ENCODE measurements around the gene B3GALNT1.

The B3GALNT1 gene, protein sequence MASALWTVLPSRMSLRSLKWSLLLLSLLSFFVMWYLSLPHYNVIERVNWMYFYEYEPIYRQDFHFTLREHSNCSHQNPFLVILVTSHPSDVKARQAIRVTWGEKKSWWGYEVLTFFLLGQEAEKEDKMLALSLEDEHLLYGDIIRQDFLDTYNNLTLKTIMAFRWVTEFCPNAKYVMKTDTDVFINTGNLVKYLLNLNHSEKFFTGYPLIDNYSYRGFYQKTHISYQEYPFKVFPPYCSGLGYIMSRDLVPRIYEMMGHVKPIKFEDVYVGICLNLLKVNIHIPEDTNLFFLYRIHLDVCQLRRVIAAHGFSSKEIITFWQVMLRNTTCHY

DNA sequence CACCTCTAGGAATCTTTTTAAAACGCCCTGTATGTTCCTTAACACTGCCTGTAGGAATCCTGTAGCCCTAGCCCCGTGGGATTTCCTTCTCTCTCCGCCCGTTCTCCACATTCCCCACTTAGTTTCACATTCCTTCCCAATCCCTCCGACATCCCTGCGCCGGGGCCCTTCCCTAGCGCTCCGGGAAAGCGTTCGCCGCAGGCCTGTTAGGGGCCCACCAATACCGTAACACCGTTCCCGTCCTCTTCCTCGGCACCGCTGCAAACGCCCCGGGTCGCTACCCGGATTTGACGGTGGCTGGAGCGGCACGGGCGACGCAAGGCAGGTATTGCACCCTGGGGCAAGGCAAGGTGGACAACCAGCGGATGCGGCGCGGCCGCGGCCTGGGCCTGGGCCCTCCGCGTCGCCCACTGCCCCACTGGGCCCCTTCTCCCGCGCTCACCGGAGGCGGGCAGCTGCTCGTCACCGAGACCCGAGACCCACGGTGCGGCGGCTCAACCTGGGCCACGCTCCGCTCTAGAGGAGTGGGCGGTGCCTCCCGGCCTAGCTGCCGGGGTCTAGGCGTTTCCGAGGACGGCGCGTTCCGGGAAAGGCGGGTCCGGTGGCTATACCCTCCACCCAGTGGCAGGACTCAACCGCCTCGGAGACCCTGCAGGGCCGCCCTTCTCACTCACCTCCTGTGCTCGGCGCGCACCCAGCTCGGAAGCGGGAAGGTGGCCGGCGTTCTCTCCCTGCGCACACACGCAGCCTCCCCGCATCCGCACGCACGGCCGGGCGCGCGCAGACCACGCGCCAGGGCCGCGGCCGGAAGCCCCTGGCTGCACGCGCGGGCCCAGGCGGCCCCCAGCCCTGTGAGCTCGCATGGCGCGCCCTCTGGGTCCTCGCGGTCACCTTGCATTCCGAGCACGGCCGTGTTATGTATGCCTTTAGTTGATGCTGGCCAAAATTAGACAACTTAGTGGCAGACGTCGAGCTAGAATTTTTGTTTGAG, at the start of gene B3GALNT1:
Gene B3GALNT1, minus strand, starts transcription at position 789 of the 991 bp plus-strand sequence. CDS start 18,595 bp downstream, outside the sequence.
- no peak for TF ChIP-seq Cebpa-rat (IDR thresholded peaks at IDR 0.05)
- H3K4me2 ChIP-seq: peak within 1 kb of the TSS; percentile 80 to 95 (median 87)
- H3K4me3 ChIP-seq: peak within 1 kb of the TSS; percentile 55 to 73 (median 62)
- H3K36me3 ChIP-seq: no peaks in the 10 kb centered on the region
- H3K4me1 ChIP-seq: peaks cover 11 to 49% (median 22%) of the 10 kb centered on the region in 10 experiments; a peak in 18 of 20 replicates
- H3K27me3 ChIP-seq: peaks cover 23 to 40% (median 31%) of the 10 kb centered on the region in 11 experiments
- peak within 1 kb of the TSS in 9 of 11 experiments; percentile 38 to 77 (median 53); a peak in 17 of 22 replicates for H3K27ac ChIP-seq
- H3K9me3 ChIP-seq (replicated peaks in 1 of 11): peaks cover 0 to 17% (median 15%) of the 10 kb centered on the region in 11 experiments; a peak in 13 of 22 replicates
- H4K20me1 ChIP-seq: no peaks in the 10 kb centered on the region
- H3K9ac ChIP-seq: peak within 1 kb of the TSS; percentile 52 to 79 (median 70); a peak in 21 of 22 replicates

GRCh38 chr3:161153480-161153879, 48.3 kb upstream of the B3GALNT1 start:
- no peak for TF ChIP-seq Cebpa-rat (IDR thresholded peaks at IDR 0.05)
- no peak overlapping the region for H3K4me3 ChIP-seq
- H3K9me3 ChIP-seq (replicated peaks in 1 of 11): no peaks in the 10 kb centered on the region
- peaks cover 0 to 4% (median 0%) of the 10 kb centered on the region in 10 experiments; a peak in 1 of 20 replicates for H3K4me1 ChIP-seq
- no peak overlapping the region for H3K27ac ChIP-seq
- H3K27me3 ChIP-seq: no peaks in the 10 kb centered on the region
- no peak overlapping the region for H3K4me2 ChIP-seq
- H3K9ac ChIP-seq: no peak overlapping the region
- no peaks in the 10 kb centered on the region for H4K20me1 ChIP-seq
- H3K36me3 ChIP-seq: no peaks in the 10 kb centered on the region

DNA sequence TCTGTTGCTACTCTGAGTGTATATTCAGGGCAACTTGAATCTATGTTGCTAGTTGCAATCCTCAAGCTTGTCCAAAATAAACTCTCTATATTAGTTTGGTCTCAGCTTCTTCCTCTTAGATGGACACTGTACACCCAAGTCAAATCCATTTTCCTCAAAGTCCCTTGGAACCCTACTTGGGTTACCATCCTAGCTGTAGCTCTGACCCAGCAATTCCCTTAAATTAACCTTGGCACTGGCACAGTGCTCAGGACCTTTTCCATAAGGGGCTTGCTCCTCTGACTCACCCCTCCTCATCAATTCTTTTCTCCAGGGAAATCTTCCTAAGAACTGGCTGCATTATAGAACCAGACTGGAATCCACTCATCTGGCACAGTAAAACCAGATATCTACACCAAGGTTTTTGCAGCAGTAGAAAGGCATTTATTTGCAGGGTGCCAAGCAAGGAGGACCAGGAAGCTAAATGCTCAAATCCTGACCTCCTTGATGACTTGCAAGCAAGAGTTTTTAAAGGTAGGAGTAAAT, 44.9 kb upstream of the B3GALNT1 start:
- Histone ChIP-seq H3K4me3 (no peak overlapping the region), H3K27me3 (no peaks in the 10 kb centered on the region), H4K20me1 (no peaks in the 10 kb centered on the region), H3K9me3 (replicated peaks in 1 of 11) (no peaks in the 10 kb centered on the region), H3K4me2 (no peak overlapping the region), H3K27ac (no peak overlapping the region), H3K36me3 (no peaks in the 10 kb centered on the region), H3K4me1 (peaks cover 0 to 4% (median 0%) of the 10 kb centered on the region in 10 experiments; a peak in 1 of 20 replicates), H3K9ac (no peak overlapping the region)
- TF ChIP-seq Cebpa-rat (IDR thresholded peaks at IDR 0.05): no peak

- Histone ChIP-seq H3K27ac (no peak overlapping the region), H3K9ac (no peak overlapping the region), H3K27me3 (no peaks in the 10 kb centered on the region), H3K4me3 (no peak overlapping the region), H3K4me1 (peaks cover 0 to 4% (median 0%) of the 10 kb centered on the region in 10 experiments; a peak in 1 of 20 replicates), H3K36me3 (no peaks in the 10 kb centered on the region), H4K20me1 (no peaks in the 10 kb centered on the region), H3K4me2 (no peak overlapping the region), H3K9me3 (replicated peaks in 1 of 11) (peaks cover 0 to 3% (median 0%) of the 10 kb centered on the region in 11 experiments; a peak in 1 of 22 replicates)
- no peak for TF ChIP-seq Cebpa-rat (IDR thresholded peaks at IDR 0.05)
Measured at GRCh38 chr3:161149529-161149928, 44.4 kb upstream of the B3GALNT1 start.

- no peak overlapping the region for H3K4me2 ChIP-seq
- H4K20me1 ChIP-seq: no peaks in the 10 kb centered on the region
- no peak overlapping the region for H3K9ac ChIP-seq
- H3K27ac ChIP-seq: no peak overlapping the region
- no peaks in the 10 kb centered on the region for H3K27me3 ChIP-seq
- H3K4me1 ChIP-seq: peaks cover 0 to 4% (median 0%) of the 10 kb centered on the region in 10 experiments; a peak in 1 of 20 replicates
- no peak for TF ChIP-seq Cebpa-rat (IDR thresholded peaks at IDR 0.05)
- H3K36me3 ChIP-seq: no peaks in the 10 kb centered on the region
- no peak overlapping the region for H3K4me3 ChIP-seq
- peaks cover 0 to 6% (median 3%) of the 10 kb centered on the region in 11 experiments; a peak in 16 of 22 replicates for H3K9me3 ChIP-seq (replicated peaks in 1 of 11)
Measured at GRCh38 chr3:161148832-161149475, 43.8 kb upstream of the B3GALNT1 start.

DNA sequence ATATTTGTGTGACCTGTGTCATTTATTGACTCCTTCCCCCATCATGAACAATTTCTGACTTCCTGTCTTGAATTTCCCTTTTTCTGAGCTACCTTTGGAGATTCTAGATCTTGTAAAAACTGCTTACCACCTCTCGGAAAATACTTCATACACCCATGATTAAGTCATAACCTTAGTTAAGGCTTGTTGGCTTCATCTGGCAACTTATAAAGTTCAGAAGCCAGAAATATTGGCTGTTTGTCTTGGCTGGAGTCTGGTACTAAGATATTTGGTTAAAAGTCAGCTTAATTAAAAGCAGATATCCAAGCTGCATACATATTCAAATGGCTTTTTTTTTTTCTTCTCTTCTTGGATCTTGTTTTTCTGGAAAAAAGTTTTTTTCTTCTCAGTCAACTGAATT, 37.3 kb upstream of the B3GALNT1 start:
- Histone ChIP-seq H3K27me3 (no peaks in the 10 kb centered on the region), H3K4me3 (no peak overlapping the region), H3K36me3 (no peaks in the 10 kb centered on the region), H3K4me1 (no peaks in the 10 kb centered on the region; a peak in 1 of 20 replicates), H3K9ac (no peak overlapping the region), H4K20me1 (no peaks in the 10 kb centered on the region), H3K27ac (no peak overlapping the region), H3K9me3 (replicated peaks in 1 of 11) (peaks cover 0 to 19% (median 10%) of the 10 kb centered on the region in 11 experiments; a peak in 16 of 22 replicates), H3K4me2 (no peak overlapping the region)
- no peak for TF ChIP-seq Cebpa-rat (IDR thresholded peaks at IDR 0.05)

GRCh38 chr3:161139686-161140085, 34.5 kb upstream of the B3GALNT1 start:
- Histone ChIP-seq H3K4me3 (no peak overlapping the region), H3K27me3 (no peaks in the 10 kb centered on the region), H3K27ac (no peak overlapping the region), H3K9ac (no peak overlapping the region), H3K4me2 (no peak overlapping the region), H4K20me1 (no peaks in the 10 kb centered on the region), H3K4me1 (no peaks in the 10 kb centered on the region; a peak in 1 of 20 replicates), H3K36me3 (no peaks in the 10 kb centered on the region), H3K9me3 (replicated peaks in 1 of 11) (peaks cover 0 to 19% (median 10%) of the 10 kb centered on the region in 11 experiments; a peak in 16 of 22 replicates)
- TF ChIP-seq Cebpa-rat (IDR thresholded peaks at IDR 0.05): no peak

DNA sequence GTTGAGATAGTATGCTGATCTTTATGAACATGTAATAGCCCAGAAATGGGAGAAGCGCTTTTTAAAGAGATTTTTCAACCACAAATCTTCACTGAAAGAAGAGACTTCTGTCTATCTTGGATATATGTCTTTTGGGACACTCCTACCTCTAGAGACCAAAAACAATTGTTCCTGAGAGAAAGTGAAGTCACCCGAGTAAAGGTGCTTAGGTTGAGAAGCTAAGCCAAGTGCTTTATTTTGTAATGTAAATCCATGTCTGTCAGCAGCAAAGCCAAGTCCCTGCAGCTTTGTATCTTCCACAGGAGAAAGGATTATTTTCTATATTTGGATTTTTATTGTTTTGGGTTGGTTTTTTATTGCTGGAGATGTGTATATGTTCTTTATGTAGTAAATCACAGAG, 32.1 kb upstream of the B3GALNT1 start:
- H3K36me3 ChIP-seq: no peaks in the 10 kb centered on the region

More for the DNA sequence above, 32.1 kb upstream of the B3GALNT1 start:
- Histone ChIP-seq H3K9ac (no peak overlapping the region), H3K27me3 (no peaks in the 10 kb centered on the region), H3K4me2 (no peak overlapping the region), H3K4me1 (no peaks in the 10 kb centered on the region; a peak in 1 of 20 replicates), H3K4me3 (no peak overlapping the region), H3K9me3 (replicated peaks in 1 of 11) (peaks cover 0 to 5% (median 0%) of the 10 kb centered on the region in 11 experiments; a peak in 1 of 22 replicates), H4K20me1 (no peaks in the 10 kb centered on the region), H3K27ac (no peak overlapping the region)
- no peak for TF ChIP-seq Cebpa-rat (IDR thresholded peaks at IDR 0.05)

All from BLaER1 treated with 17β-estradiol and CSF1 and Interleukin-3, amounts not matched to agents 10 nM and 100 nM (cell line).